Stromal cell of bone marrow (primary cell): ENCODE results near the gene OR7C1.
"Not testable (repeated sequence)": the region's sequence is repeated elsewhere in the genome, so short reads cannot be mapped to it uniquely, and the experiment has no call there.

Experiments
- DNase-seq: peaks from one replicate; pipeline ENCODE4 v3.0.0-alpha.2; 2012; ENCODE audit warnings: low read depth

OR7C1 gene

GRCh38 chr19:14784730-14785101 is 50.3 kb downstream of the OR7C1 start:
- peak; percentile 33 for DNase-seq

- DNase-seq = not testable (repeated sequence)
Observed at GRCh38 chr19:14783410-14783998, 51.5 kb downstream of the OR7C1 start.

- DNase-seq = no peak
Observed at GRCh38 chr19:14782626-14783409, 52.2 kb downstream of the OR7C1 start.

- DNase-seq = not testable (repeated sequence)
Observed at GRCh38 chr19:14781713-14782536, 53.1 kb downstream of the OR7C1 start.

- DNase-seq = not testable (repeated sequence)
Observed at GRCh38 chr19:14780622-14781225, 54.3 kb downstream of the OR7C1 start.

- DNase-seq = no peak
Observed at GRCh38 chr19:14779151-14779550, 55.8 kb downstream of the OR7C1 start.

- not testable (repeated sequence) for DNase-seq
Observed at GRCh38 chr19:14778110-14778845, 56.7 kb downstream of the OR7C1 start, which contains the start of gene ADGRE2. TSS of gene ADGRE2 (minus strand) at chr19:14778560. CDS start at chr19:14776756, 1,804 bp downstream.

GRCh38 chr19:14777645-14778044 is 57.3 kb downstream of the OR7C1 start:
- DNase-seq = not testable (repeated sequence)

- no peak for DNase-seq
Observed at GRCh38 chr19:14775869-14776586, 59.0 kb downstream of the OR7C1 start.

GRCh38 chr19:14775326-14775725 is 59.7 kb downstream of the OR7C1 start:
- not testable (repeated sequence) for DNase-seq

- no peak for DNase-seq
Observed at GRCh38 chr19:14774373-14774772, 60.6 kb downstream of the OR7C1 start.

- not testable (repeated sequence) for DNase-seq
Observed at GRCh38 chr19:14773722-14774121, 61.3 kb downstream of the OR7C1 start.

GRCh38 chr19:14772995-14773394 is 62.0 kb downstream of the OR7C1 start:
- DNase-seq = no peak

- no peak for DNase-seq
Observed at GRCh38 chr19:14772467-14772866, 62.5 kb downstream of the OR7C1 start.

- no peak for DNase-seq
Observed at GRCh38 chr19:14770944-14771839, 63.8 kb downstream of the OR7C1 start.

- no peak for DNase-seq
Observed at GRCh38 chr19:14770136-14770535, 64.8 kb downstream of the OR7C1 start.

- DNase-seq = no peak
Observed at GRCh38 chr19:14769201-14769600, 65.8 kb downstream of the OR7C1 start.

- no peak for DNase-seq
Observed at GRCh38 chr19:14768001-14768400, 67.0 kb downstream of the OR7C1 start.

GRCh38 chr19:14767466-14767971 is 67.5 kb downstream of the OR7C1 start:
- DNase-seq = no peak

GRCh38 chr19:14765841-14766240 is 69.1 kb downstream of the OR7C1 start:
- DNase-seq = not testable (repeated sequence)
